GM19438 (cell line): ENCODE results near the gene GALNT1.
A peak's percentile ranks its signal among the peaks of the same experiment; 100 is the strongest.
"Not testable (repeated sequence)": the region's sequence is repeated elsewhere in the genome, so short reads cannot be mapped to it uniquely, and the experiment has no call there.

Source experiments
- ATAC-seq: cut with Tn5 transposase; IDR thresholded peaks from one replicate; pipeline ENCODE4 v1.9.1; 2021; ENCODE audit warnings: low read depth; ENCODE audit not compliant: unreplicated experiment

GALNT1 gene

GRCh38 chr18:35581546-35581897 is at the start of gene GALNT1:
TSS of gene GALNT1 (plus strand) at chr18:35581740. CDS start at chr18:35654663, 72,923 bp downstream.
- ATAC-seq: no peak

- no peak for ATAC-seq
Observed at GRCh38 chr18:35533916-35534405, 47.6 kb upstream of the GALNT1 start.

- no peak for ATAC-seq
Observed at GRCh38 chr18:35535297-35535696, 46.2 kb upstream of the GALNT1 start.

GRCh38 chr18:35542356-35542755 is 39.2 kb upstream of the GALNT1 start:
- no peak for ATAC-seq

GRCh38 chr18:35547008-35547605 is 34.4 kb upstream of the GALNT1 start:
- ATAC-seq: no peak

- no peak for ATAC-seq
Observed at GRCh38 chr18:35549564-35549963, 32.0 kb upstream of the GALNT1 start.

GRCh38 chr18:35553300-35553699 is 28.2 kb upstream of the GALNT1 start:
- ATAC-seq: no peak

GRCh38 chr18:35555538-35555937 is 26.0 kb upstream of the GALNT1 start:
- ATAC-seq: not testable (repeated sequence)

- no peak for ATAC-seq
Observed at GRCh38 chr18:35559867-35560266, 21.7 kb upstream of the GALNT1 start.

- ATAC-seq: peak; percentile 89
Observed at GRCh38 chr18:35564795-35565453, 16.6 kb upstream of the GALNT1 start.

GRCh38 chr18:35566019-35566418 is 15.5 kb upstream of the GALNT1 start:
- no peak for ATAC-seq

- no peak for ATAC-seq
Observed at GRCh38 chr18:35570182-35570581, 11.4 kb upstream of the GALNT1 start.

GRCh38 chr18:35571138-35571537 is 10.4 kb upstream of the GALNT1 start:
- no peak for ATAC-seq

- ATAC-seq: no peak
Observed at GRCh38 chr18:35572644-35573043, 8.9 kb upstream of the GALNT1 start.

- no peak for ATAC-seq
Observed at GRCh38 chr18:35573531-35573930, 8.0 kb upstream of the GALNT1 start.

GRCh38 chr18:35576240-35576845 is 5.2 kb upstream of the GALNT1 start:
- ATAC-seq: not testable (repeated sequence)

- ATAC-seq: peak; percentile 59
Observed at GRCh38 chr18:35577045-35577848, 4.3 kb upstream of the GALNT1 start.

- ATAC-seq: no peak
Observed at GRCh38 chr18:35578481-35578880, 3.1 kb upstream of the GALNT1 start.

- no peak for ATAC-seq
Observed at GRCh38 chr18:35578936-35579335, 2.6 kb upstream of the GALNT1 start.

GRCh38 chr18:35580701-35581539 is 620 bp upstream of the GALNT1 start:
- ATAC-seq: peak; percentile 34
